GM23338 (cell line): ENCODE data around the gene PHGDH. TPM values are rescaled to one million over a fixed set of nuclear protein-coding genes. Genes with fewer than 3 reads are reported as not detected.

Experiments
- ATAC-seq: fragments of 200-7000 bp; cut with Tn5 transposase; 3 replicates; pipeline ENCODE4 v1.9.1; 2020
- DNase-seq: peaks from one replicate; pipeline ENCODE4 v3.0.0-alpha.2; 2015; ENCODE audit warnings: low spot score
- H2AFZ ChIP-seq: fragments of 200-600 bp; sonication (generic); 2 replicates; pipeline ENCODE4 v1.8.0; 2016; ENCODE audit warnings: antibody characterized with exemption, mild to moderate bottlenecking, moderate library complexity
- H3F3A ChIP-seq: fragments of 200-600 bp; sonication (generic); replicated peaks from 2 replicates; pipeline ENCODE4 v1.8.0; 2017; ENCODE audit warnings: antibody characterized with exemption, mixed run types, low read depth
- H3K27ac ChIP-seq: fragments of 200-600 bp; sonication (generic); 2 replicates; pipeline ENCODE4 v1.6.1; 2016; ENCODE audit warnings: low read depth
- H3K27me3 ChIP-seq: fragments of 200-600 bp; sonication (generic); 2 replicates; pipeline ENCODE4 v1.8.0; 2016; ENCODE audit warnings: mild to moderate bottlenecking, mixed run types, moderate library complexity; ENCODE audit not compliant: insufficient read depth
- H3K36me3 ChIP-seq: fragments of 200-600 bp; sonication (generic); 2 replicates; pipeline ENCODE4 v1.8.0; 2016; ENCODE audit warnings: mild to moderate bottlenecking; ENCODE audit not compliant: insufficient read depth
- H3K4me1 ChIP-seq: fragments of 200-600 bp; sonication (generic); 2 replicates; pipeline ENCODE4 v1.8.0; 2016; ENCODE audit warnings: mild to moderate bottlenecking, moderate library complexity; ENCODE audit not compliant: insufficient read depth
- H3K4me2 ChIP-seq: fragments of 200-600 bp; sonication (generic); 2 replicates; pipeline ENCODE4 v1.7.1; 2017; ENCODE audit warnings: mixed run types
- H3K4me3 ChIP-seq: fragments of 200-600 bp; sonication (generic); 2 replicates; pipeline ENCODE4 v1.6.1; 2016; ENCODE audit warnings: mixed run types
- H3K79me2 ChIP-seq: fragments of 200-600 bp; sonication (generic); replicated peaks from 2 replicates; pipeline ENCODE4 v1.8.0; 2017; ENCODE audit warnings: mild to moderate bottlenecking; ENCODE audit not compliant: insufficient read depth
- H3K9me2 ChIP-seq: fragments of 200-600 bp; sonication (generic); 2 replicates; pipeline ENCODE4 v1.8.0; 2017; ENCODE audit not compliant: insufficient read depth
- H4K20me1 ChIP-seq: fragments of 200-600 bp; sonication (generic); replicated peaks from 2 replicates; pipeline ENCODE4 v1.8.0; 2017; ENCODE audit warnings: mild to moderate bottlenecking; ENCODE audit not compliant: insufficient read depth
- H3K27ac Mint-ChIP-seq: 2 replicates; pipeline ENCODE4 v1.8.0; 2020; ENCODE audit warnings: inconsistent platforms, mild to moderate bottlenecking, moderate library complexity, mixed read lengths
- H3K27me3 Mint-ChIP-seq: 3 replicates; pipeline ENCODE4 v1.8.0; 2022; ENCODE audit warnings: low read depth, mild to moderate bottlenecking, moderate library complexity, mixed read lengths, inconsistent platforms; ENCODE audit not compliant: insufficient read depth, poor library complexity
- H3K36me3 Mint-ChIP-seq: 3 replicates; pipeline ENCODE4 v1.8.0; 2021; ENCODE audit warnings: low read depth, mild to moderate bottlenecking, inconsistent platforms, moderate library complexity, mixed read lengths
- H3K4me1 Mint-ChIP-seq: 3 replicates; pipeline ENCODE4 v1.8.0; 2020; ENCODE audit warnings: mild to moderate bottlenecking, inconsistent platforms, mixed read lengths
- H3K4me3 Mint-ChIP-seq: 3 replicates; pipeline ENCODE4 v1.8.0; 2021; ENCODE audit warnings: moderate library complexity, mild to moderate bottlenecking, inconsistent platforms, mixed read lengths
- H3K9me3 Mint-ChIP-seq: 3 replicates; pipeline ENCODE4 v1.8.0; 2020; ENCODE audit warnings: moderate library complexity, mild to moderate bottlenecking, inconsistent platforms, mixed read lengths
- CREB1 ChIP-seq: fragments of 250-450 bp; sonication (Bioruptor Pico); IDR thresholded peaks from 2 replicates; pipeline ENCODE4 v1.5.0; 2020; ENCODE audit warnings: low read depth, mild to moderate bottlenecking, moderate library complexity
- EZH2 ChIP-seq: fragments of 200-600 bp; sonication (generic); IDR thresholded peaks from one replicate; pipeline ENCODE4 v1.8.0; 2017; ENCODE audit warnings: antibody characterized with exemption, mild to moderate bottlenecking, low read depth; ENCODE audit not compliant: unreplicated experiment
- EZH2phosphoT487 ChIP-seq: fragments of 200-600 bp; sonication (generic); IDR thresholded peaks from one replicate; pipeline ENCODE4 v1.8.1; 2018; ENCODE audit warnings: antibody characterized with exemption; ENCODE audit not compliant: unreplicated experiment
- JUNB ChIP-seq: IDR thresholded peaks from one replicate; pipeline ENCODE4 v1.6.1; 2016; ENCODE audit warnings: antibody characterized with exemption; ENCODE audit not compliant: unreplicated experiment
- NANOG ChIP-seq: IDR thresholded peaks from 2 replicates; pipeline ENCODE4 v1.6.1; 2016; ENCODE audit warnings: antibody characterized with exemption, borderline replicate concordance
- STAT1 ChIP-seq: IDR thresholded peaks from one replicate; pipeline ENCODE4 v1.6.1; 2016; ENCODE audit warnings: antibody characterized with exemption; ENCODE audit not compliant: unreplicated experiment
- ZNF331 ChIP-seq: fragments of 250-450 bp; sonication (Bioruptor Pico); IDR thresholded peaks from 2 replicates; pipeline ENCODE4 v1.5.0; 2020; ENCODE audit warnings: low read depth, mild to moderate bottlenecking, moderate library complexity
- polyA plus RNA-seq: library from polyadenylated mRNA; unstranded; fragments of >200 nt; fragmentation: Nextera tagmentation; extraction: Ambion mirVana; gene quantifications from 2 replicates; pipeline ENCODE4 v1.2.1, GENCODE V29; 2016
- total RNA-seq: library from RNA; depleted of rRNA; stranded (reverse); fragments of >200 nt; shearing (Covaris generic); gene quantifications from 2 replicates; pipeline ENCODE4 v1.2.3, GENCODE V29; 2014
- TF ChIP-seq, protein P1 (sequence below), 2 experiments: fragments of 200-600 bp in 1 of 2; sonication (generic) in 1 of 2; conservative IDR thresholded peaks; 2 replicates each; pipeline versions ENCODE4 v1.5.1 to v1.6.1; 2016 to 2017; ENCODE audit warnings: antibody characterized with exemption in 2 of 2, low read depth in 2 of 2, mild to moderate bottlenecking in 2 of 2, moderate library complexity in 1 of 2
- TF ChIP-seq, protein P2 (sequence below): IDR thresholded peaks from one replicate; pipeline ENCODE4 v1.6.1; 2018; ENCODE audit warnings: antibody characterized with exemption; ENCODE audit not compliant: unreplicated experiment
- TF ChIP-seq, protein P3 (sequence below): IDR thresholded peaks from 2 replicates; pipeline ENCODE4 v1.6.1; 2016; ENCODE audit warnings: antibody characterized with exemption

PHGDH gene
- total and polyA plus RNA-seq, 2 experiments from 2014 or later, result 612 to 885 TPM

DNA sequence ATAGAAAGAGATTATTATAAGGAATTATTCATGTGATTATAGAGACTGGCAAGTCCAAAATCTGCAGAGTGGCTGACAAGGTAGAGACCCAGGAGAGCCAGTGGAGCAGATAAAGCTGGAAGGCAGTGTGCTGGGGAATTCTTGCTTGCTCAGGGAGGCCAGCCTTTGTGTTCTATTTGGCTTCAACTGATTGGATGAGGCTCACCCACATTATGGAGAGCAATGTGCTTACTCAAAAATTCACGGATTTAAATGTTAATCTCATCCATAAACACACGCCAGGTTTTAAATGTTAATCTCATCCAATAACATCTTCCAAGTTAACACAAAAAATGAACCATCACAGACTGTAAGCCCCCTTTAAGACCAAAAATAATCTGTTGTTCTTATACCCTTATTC is 30.2 kb upstream of the PHGDH start:
- DNase-seq, result no peak
- H4K20me1 ChIP-seq, result no peaks in the 10 kb centered on the region
- H3F3A ChIP-seq, result no peaks in the 10 kb centered on the region
- TF ChIP-seq, protein P1, sequence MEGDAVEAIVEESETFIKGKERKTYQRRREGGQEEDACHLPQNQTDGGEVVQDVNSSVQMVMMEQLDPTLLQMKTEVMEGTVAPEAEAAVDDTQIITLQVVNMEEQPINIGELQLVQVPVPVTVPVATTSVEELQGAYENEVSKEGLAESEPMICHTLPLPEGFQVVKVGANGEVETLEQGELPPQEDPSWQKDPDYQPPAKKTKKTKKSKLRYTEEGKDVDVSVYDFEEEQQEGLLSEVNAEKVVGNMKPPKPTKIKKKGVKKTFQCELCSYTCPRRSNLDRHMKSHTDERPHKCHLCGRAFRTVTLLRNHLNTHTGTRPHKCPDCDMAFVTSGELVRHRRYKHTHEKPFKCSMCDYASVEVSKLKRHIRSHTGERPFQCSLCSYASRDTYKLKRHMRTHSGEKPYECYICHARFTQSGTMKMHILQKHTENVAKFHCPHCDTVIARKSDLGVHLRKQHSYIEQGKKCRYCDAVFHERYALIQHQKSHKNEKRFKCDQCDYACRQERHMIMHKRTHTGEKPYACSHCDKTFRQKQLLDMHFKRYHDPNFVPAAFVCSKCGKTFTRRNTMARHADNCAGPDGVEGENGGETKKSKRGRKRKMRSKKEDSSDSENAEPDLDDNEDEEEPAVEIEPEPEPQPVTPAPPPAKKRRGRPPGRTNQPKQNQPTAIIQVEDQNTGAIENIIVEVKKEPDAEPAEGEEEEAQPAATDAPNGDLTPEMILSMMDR (conservative IDR thresholded peaks at IDR 0.05; ENCODE audit: low read depth in 2 of 2), result no peak
- no peak for TF ChIP-seq EZH2phosphoT487
- no peak for TF ChIP-seq ZNF331 (CRISPR knock-in tag)
- TF ChIP-seq NANOG, result no peak
- no peak for TF ChIP-seq EZH2
- no peaks in the 10 kb centered on the region for H3K36me3 ChIP-seq
- H3K79me2 ChIP-seq, result no peaks in the 10 kb centered on the region
- Mint-ChIP-seq H3K4me3 (no peak overlapping the region), H3K4me1 (peaks cover 30% of the 10 kb centered on the region), H3K27me3 (peaks cover 2% of the 10 kb centered on the region), H3K36me3 (no peaks in the 10 kb centered on the region), H3K9me3 (no peaks in the 10 kb centered on the region), H3K27ac (no peak overlapping the region)
- no peak overlapping the region for H2AFZ ChIP-seq
- no peaks in the 10 kb centered on the region for H3K9me2 ChIP-seq
- no peak overlapping the region for H3K27ac ChIP-seq
- H3K27me3 ChIP-seq, result no peaks in the 10 kb centered on the region
- ATAC-seq, result no peak
- peaks cover 13% of the 10 kb centered on the region; the same call in 1 of the 2 replicates for H3K4me1 ChIP-seq
- no peak overlapping the region for H3K4me2 ChIP-seq
- H3K4me3 ChIP-seq, result no peak overlapping the region

DNA sequence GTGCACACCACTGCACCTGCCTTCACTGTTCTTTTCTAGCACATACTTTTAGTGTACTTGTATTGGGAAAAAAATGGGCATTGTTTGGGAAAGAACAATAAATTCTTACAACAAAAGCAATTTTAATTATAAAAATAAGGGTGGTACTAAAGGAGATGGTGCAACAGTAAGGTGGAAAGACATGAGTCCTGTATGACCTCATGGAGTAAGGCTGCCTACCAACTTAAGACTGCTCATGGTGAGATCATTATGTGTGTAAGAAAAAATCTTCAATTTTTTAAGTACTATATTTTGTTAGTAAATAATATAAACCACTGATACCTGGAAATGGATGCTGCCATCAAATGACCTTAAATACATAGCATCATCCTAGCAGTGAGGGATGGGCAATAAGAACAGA is 29.6 kb upstream of the PHGDH start:
- Mint-ChIP-seq H3K9me3 (no peaks in the 10 kb centered on the region), H3K27ac (no peak overlapping the region), H3K4me1 (peaks cover 36% of the 10 kb centered on the region), H3K27me3 (peaks cover 2% of the 10 kb centered on the region), H3K36me3 (no peaks in the 10 kb centered on the region), H3K4me3 (no peak overlapping the region)
- Histone ChIP-seq H3K36me3 (no peaks in the 10 kb centered on the region), H3K79me2 (no peaks in the 10 kb centered on the region), H3K4me3 (no peak overlapping the region), H3F3A (no peaks in the 10 kb centered on the region), H2AFZ (no peak overlapping the region), H3K4me1 (peaks cover 18% of the 10 kb centered on the region), H3K4me2 (no peak overlapping the region), H3K9me2 (no peaks in the 10 kb centered on the region), H3K27ac (no peak overlapping the region), H3K27me3 (no peaks in the 10 kb centered on the region), H4K20me1 (no peaks in the 10 kb centered on the region)
- no peak for DNase-seq
- ATAC-seq, result no peak
- no peak for TF ChIP-seq CREB1 (CRISPR knock-in tag)
- TF ChIP-seq STAT1, result no peak
- no peak for TF ChIP-seq EZH2phosphoT487
- TF ChIP-seq, protein P2, sequence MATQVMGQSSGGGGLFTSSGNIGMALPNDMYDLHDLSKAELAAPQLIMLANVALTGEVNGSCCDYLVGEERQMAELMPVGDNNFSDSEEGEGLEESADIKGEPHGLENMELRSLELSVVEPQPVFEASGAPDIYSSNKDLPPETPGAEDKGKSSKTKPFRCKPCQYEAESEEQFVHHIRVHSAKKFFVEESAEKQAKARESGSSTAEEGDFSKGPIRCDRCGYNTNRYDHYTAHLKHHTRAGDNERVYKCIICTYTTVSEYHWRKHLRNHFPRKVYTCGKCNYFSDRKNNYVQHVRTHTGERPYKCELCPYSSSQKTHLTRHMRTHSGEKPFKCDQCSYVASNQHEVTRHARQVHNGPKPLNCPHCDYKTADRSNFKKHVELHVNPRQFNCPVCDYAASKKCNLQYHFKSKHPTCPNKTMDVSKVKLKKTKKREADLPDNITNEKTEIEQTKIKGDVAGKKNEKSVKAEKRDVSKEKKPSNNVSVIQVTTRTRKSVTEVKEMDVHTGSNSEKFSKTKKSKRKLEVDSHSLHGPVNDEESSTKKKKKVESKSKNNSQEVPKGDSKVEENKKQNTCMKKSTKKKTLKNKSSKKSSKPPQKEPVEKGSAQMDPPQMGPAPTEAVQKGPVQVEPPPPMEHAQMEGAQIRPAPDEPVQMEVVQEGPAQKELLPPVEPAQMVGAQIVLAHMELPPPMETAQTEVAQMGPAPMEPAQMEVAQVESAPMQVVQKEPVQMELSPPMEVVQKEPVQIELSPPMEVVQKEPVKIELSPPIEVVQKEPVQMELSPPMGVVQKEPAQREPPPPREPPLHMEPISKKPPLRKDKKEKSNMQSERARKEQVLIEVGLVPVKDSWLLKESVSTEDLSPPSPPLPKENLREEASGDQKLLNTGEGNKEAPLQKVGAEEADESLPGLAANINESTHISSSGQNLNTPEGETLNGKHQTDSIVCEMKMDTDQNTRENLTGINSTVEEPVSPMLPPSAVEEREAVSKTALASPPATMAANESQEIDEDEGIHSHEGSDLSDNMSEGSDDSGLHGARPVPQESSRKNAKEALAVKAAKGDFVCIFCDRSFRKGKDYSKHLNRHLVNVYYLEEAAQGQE, result no peak
- TF ChIP-seq, protein P3, sequence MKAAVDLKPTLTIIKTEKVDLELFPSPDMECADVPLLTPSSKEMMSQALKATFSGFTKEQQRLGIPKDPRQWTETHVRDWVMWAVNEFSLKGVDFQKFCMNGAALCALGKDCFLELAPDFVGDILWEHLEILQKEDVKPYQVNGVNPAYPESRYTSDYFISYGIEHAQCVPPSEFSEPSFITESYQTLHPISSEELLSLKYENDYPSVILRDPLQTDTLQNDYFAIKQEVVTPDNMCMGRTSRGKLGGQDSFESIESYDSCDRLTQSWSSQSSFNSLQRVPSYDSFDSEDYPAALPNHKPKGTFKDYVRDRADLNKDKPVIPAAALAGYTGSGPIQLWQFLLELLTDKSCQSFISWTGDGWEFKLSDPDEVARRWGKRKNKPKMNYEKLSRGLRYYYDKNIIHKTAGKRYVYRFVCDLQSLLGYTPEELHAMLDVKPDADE, result no peak
- no peak for TF ChIP-seq ZNF331 (CRISPR knock-in tag)
- TF ChIP-seq, protein P1 (conservative IDR thresholded peaks at IDR 0.05; ENCODE audit: low read depth in 2 of 2), result no peak
- no peak for TF ChIP-seq EZH2
- TF ChIP-seq JUNB, result no peak
